ENCODE measurements around the gene RECK.

DNA sequence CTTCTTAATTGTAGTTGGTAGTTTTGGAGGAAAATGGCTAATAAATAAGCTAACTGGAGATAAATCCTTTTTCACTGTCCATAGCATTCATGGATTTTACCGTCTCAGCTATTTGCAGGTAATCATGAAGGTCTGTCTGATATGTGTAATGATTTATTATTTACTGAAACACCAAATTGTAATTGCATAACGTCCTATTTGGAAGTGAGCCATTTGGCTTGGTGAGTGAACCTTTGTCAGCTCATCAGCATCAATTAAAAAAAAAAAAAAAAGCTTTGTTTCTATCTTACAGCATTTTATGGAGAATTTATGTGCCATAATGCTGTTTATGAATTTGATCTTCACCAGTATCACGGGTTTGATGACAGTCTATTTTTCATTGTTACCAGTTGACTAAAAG is 20.2 kb downstream of the RECK start:
- TF ChIP-seq, protein P1, sequence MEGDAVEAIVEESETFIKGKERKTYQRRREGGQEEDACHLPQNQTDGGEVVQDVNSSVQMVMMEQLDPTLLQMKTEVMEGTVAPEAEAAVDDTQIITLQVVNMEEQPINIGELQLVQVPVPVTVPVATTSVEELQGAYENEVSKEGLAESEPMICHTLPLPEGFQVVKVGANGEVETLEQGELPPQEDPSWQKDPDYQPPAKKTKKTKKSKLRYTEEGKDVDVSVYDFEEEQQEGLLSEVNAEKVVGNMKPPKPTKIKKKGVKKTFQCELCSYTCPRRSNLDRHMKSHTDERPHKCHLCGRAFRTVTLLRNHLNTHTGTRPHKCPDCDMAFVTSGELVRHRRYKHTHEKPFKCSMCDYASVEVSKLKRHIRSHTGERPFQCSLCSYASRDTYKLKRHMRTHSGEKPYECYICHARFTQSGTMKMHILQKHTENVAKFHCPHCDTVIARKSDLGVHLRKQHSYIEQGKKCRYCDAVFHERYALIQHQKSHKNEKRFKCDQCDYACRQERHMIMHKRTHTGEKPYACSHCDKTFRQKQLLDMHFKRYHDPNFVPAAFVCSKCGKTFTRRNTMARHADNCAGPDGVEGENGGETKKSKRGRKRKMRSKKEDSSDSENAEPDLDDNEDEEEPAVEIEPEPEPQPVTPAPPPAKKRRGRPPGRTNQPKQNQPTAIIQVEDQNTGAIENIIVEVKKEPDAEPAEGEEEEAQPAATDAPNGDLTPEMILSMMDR (IDR thresholded peaks at IDR 0.05): no peak
- no peak for TF ChIP-seq POLR2A (IDR thresholded peaks at IDR 0.05)

Measured in uterus (tissue), 2 donors.